DND-41 (cell line): ENCODE results near the gene CTNNA3.

Experiments used
- ATAC-seq: fragments of 200-7000 bp; cut with Tn5 transposase; 3 replicates; pipeline ENCODE4 v1.9.1; 2021; ENCODE audit warnings: low read depth; ENCODE audit not compliant: insufficient read depth
- DNase-seq: peaks from one replicate; pipeline ENCODE4 v3.0.0-alpha.2; 2020
- H2AFZ ChIP-seq: 2 replicates; pipeline ENCODE4 v1.6.0; 2012; ENCODE audit warnings: low read depth, low read length
- H3K27ac ChIP-seq: 2 replicates; pipeline ENCODE4 v1.5.1; 2012; ENCODE audit warnings: low read length, inconsistent platforms
- H3K27me3 ChIP-seq: fragments of 200-600 bp; sonication (generic); 2 replicates; pipeline ENCODE4 v1.6.0; 2012; ENCODE audit warnings: low read length, mild to moderate bottlenecking, inconsistent platforms; ENCODE audit not compliant: insufficient read depth, poor library complexity
- H3K36me3 ChIP-seq: 2 replicates; pipeline ENCODE4 v1.5.1; 2012; ENCODE audit warnings: low read length, inconsistent platforms; ENCODE audit not compliant: insufficient read depth
- H3K4me1 ChIP-seq: 2 replicates; pipeline ENCODE4 v1.5.1; 2012; ENCODE audit warnings: mild to moderate bottlenecking, low read length; ENCODE audit not compliant: insufficient read depth
- H3K4me2 ChIP-seq: 2 replicates; pipeline ENCODE4 v1.6.0; 2012; ENCODE audit warnings: mild to moderate bottlenecking, moderate library complexity, low read length, inconsistent platforms; ENCODE audit not compliant: insufficient read depth
- H3K4me3 ChIP-seq, 2 experiments: fragments of 200-600 bp in 1 of 2; shearing (Covaris generic) in 1 of 2; 2 replicates each; pipeline ENCODE4 v1.5.1; 2012 to 2016; ENCODE audit warnings: inconsistent platforms in 2 of 2, low read length in 2 of 2, mild to moderate bottlenecking in 2 of 2, low read depth in 1 of 2, moderate library complexity in 1 of 2
- H3K79me2 ChIP-seq: 2 replicates; pipeline ENCODE4 v1.6.0; 2012; ENCODE audit warnings: low read length, inconsistent platforms; ENCODE audit not compliant: insufficient read depth
- H3K9ac ChIP-seq: 2 replicates; pipeline ENCODE4 v1.6.0; 2012; ENCODE audit warnings: low read depth, mild to moderate bottlenecking, inconsistent platforms, low read length, moderate library complexity
- H3K9me3 ChIP-seq: 2 replicates; pipeline ENCODE4 v1.5.1; 2012; ENCODE audit warnings: low read length, moderate library complexity, mild to moderate bottlenecking, inconsistent platforms; ENCODE audit not compliant: insufficient read depth, severe bottlenecking
- H4K20me1 ChIP-seq: 2 replicates; pipeline ENCODE4 v1.6.0; 2012; ENCODE audit warnings: low read length; ENCODE audit not compliant: insufficient read depth
- CTCF ChIP-seq: IDR thresholded peaks from 2 replicates; pipeline ENCODE4 v1.5.1; 2012; ENCODE audit warnings: borderline replicate concordance, low read length, moderate library complexity, mild to moderate bottlenecking; ENCODE audit not compliant: poor library complexity, severe bottlenecking; ENCODE audit errors: extremely low read depth
- EZH2 ChIP-seq: IDR thresholded peaks from 3 replicates; pipeline ENCODE4 v1.6.1; 2012; ENCODE audit warnings: borderline replicate concordance, low read depth, mild to moderate bottlenecking, moderate library complexity, low read length, inconsistent platforms; ENCODE audit not compliant: severe bottlenecking

CTNNA3 gene

GRCh38 chr10:66842371-66842770, 853.6 kb downstream of the CTNNA3 start:
- no peaks in the 10 kb centered on the region for H3K79me2 ChIP-seq
- DNase-seq: no peak
- H3K27ac ChIP-seq: no peak overlapping the region
- no peak overlapping the region for H3K4me3 ChIP-seq
- TF ChIP-seq EZH2 (no peak), CTCF (no peak)
- H4K20me1 ChIP-seq: no peaks in the 10 kb centered on the region
- no peaks in the 10 kb centered on the region for H3K27me3 ChIP-seq
- no peak for ATAC-seq
- H3K9me3 ChIP-seq: no peaks in the 10 kb centered on the region
- no peak overlapping the region for H3K9ac ChIP-seq
- no peaks in the 10 kb centered on the region for H3K4me1 ChIP-seq
- H3K36me3 ChIP-seq: no peaks in the 10 kb centered on the region
- H2AFZ ChIP-seq: no peak overlapping the region
- H3K4me2 ChIP-seq: no peak overlapping the region

GRCh38 chr10:66838656-66839055, 857.3 kb downstream of the CTNNA3 start:
- no peak for DNase-seq
- Histone ChIP-seq H3K36me3 (no peaks in the 10 kb centered on the region), H2AFZ (no peak overlapping the region), H3K27me3 (no peaks in the 10 kb centered on the region), H3K27ac (no peak overlapping the region), H4K20me1 (no peaks in the 10 kb centered on the region), H3K4me2 (no peak overlapping the region), H3K9ac (no peak overlapping the region), H3K4me1 (no peaks in the 10 kb centered on the region), H3K4me3 (no peak overlapping the region), H3K79me2 (no peaks in the 10 kb centered on the region), H3K9me3 (no peaks in the 10 kb centered on the region)
- ATAC-seq: no peak
- TF ChIP-seq EZH2 (no peak), CTCF (no peak)

- TF ChIP-seq EZH2 (no peak), CTCF (no peak)
- no peak overlapping the region for H3K4me2 ChIP-seq
- no peaks in the 10 kb centered on the region for H3K9me3 ChIP-seq
- no peak for DNase-seq
- H3K4me3 ChIP-seq: no peak overlapping the region
- no peaks in the 10 kb centered on the region for H3K4me1 ChIP-seq
- H3K27me3 ChIP-seq: no peaks in the 10 kb centered on the region
- H3K36me3 ChIP-seq: no peaks in the 10 kb centered on the region
- ATAC-seq: no peak
- H4K20me1 ChIP-seq: no peaks in the 10 kb centered on the region
- H2AFZ ChIP-seq: no peak overlapping the region
- H3K9ac ChIP-seq: no peak overlapping the region
- no peaks in the 10 kb centered on the region for H3K79me2 ChIP-seq
- no peak overlapping the region for H3K27ac ChIP-seq
These were observed 858.0 kb downstream of the CTNNA3 start for GRCh38 chr10:66837990-66838389.

- Histone ChIP-seq H2AFZ (no peak overlapping the region), H3K4me3 (no peak overlapping the region), H3K36me3 (no peaks in the 10 kb centered on the region), H3K9me3 (no peaks in the 10 kb centered on the region), H3K79me2 (no peaks in the 10 kb centered on the region), H3K4me1 (no peaks in the 10 kb centered on the region), H3K9ac (no peak overlapping the region), H3K27me3 (no peaks in the 10 kb centered on the region), H3K4me2 (no peak overlapping the region), H4K20me1 (no peaks in the 10 kb centered on the region), H3K27ac (no peak overlapping the region)
- no peak for ATAC-seq
- no peak for TF ChIP-seq CTCF
- DNase-seq: no peak
These were observed 858.7 kb downstream of the CTNNA3 start for GRCh38 chr10:66837335-66837734.
